ENCODE data around the gene BCL3. TPM values are rescaled to one million over a fixed set of nuclear protein-coding genes. Genes with fewer than 3 reads are reported as not detected.
"Not testable (repeated sequence)": the region's sequence is repeated elsewhere in the genome, so short reads cannot be mapped to it uniquely, and the experiment has no call there.

BCL3 gene
- total RNA-seq, 2 donors from 2014 or later, result 149 to 168 TPM

- H3K27ac Mint-ChIP-seq, result no peak overlapping the region
Measured at GRCh38 chr19:44710483-44710882, 38.0 kb upstream of the BCL3 start.

GRCh38 chr19:44712864-44713515, 35.5 kb upstream of the BCL3 start:
- H3K4me3 Mint-ChIP-seq, result no peak overlapping the region
- ATAC-seq (no peak), DNase-seq (no peak)
- no peaks in the 10 kb centered on the region for H3K36me3 Mint-ChIP-seq (ENCODE audit: low read depth)
- no peak overlapping the region for H3K27ac Mint-ChIP-seq
- H3K4me1 Mint-ChIP-seq, result no peaks in the 10 kb centered on the region
- peaks cover 5% of the 10 kb centered on the region for H3K27me3 Mint-ChIP-seq
- H3K9me3 ChIP-seq (ENCODE audit: control insufficient read depth, low read length, poor library complexity, severe bottlenecking), result no peaks in the 10 kb centered on the region

More at GRCh38 chr19:44710483-44710882, 38.0 kb upstream of the BCL3 start:
- Mint-ChIP-seq H3K4me3 (no peak overlapping the region), H3K4me1 (no peaks in the 10 kb centered on the region), H3K36me3 (ENCODE audit: low read depth) (no peaks in the 10 kb centered on the region), H3K27me3 (peaks cover 5% of the 10 kb centered on the region)
- ATAC-seq, result no peak
- no peaks in the 10 kb centered on the region for H3K9me3 ChIP-seq (ENCODE audit: control insufficient read depth, low read length, poor library complexity, severe bottlenecking)
- DNase-seq, result no peak

DNA sequence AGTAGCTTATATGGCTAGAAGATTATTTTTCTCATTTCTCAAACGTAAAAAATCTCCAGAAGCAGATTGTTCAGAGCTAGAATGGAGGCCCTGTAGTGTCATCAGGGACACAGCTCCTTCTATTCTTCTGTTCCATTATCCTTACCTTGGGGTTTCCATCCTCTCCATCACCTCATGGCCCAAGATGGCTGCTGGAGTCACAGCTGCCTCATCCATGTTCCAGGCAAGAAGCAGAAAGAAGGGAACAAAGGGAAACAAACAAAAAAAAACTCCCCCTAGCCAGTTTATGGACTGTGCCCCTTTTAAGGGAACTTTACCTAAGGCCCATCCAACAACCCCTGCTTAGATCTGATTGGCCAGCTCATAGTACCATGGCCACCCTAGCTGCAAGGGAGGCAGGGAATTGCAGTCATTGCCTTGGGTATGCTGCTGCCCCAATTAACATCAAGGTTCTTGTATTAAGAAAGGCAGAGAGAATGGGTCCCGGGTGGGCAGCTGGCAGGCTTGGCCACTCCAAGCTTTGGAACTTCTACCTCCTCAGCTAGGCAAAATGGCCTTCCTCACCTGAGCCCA, 33.8 kb upstream of the BCL3 start:
- peaks cover 5% of the 10 kb centered on the region for H3K27me3 Mint-ChIP-seq
- ATAC-seq, result no peak
- H3K4me1 Mint-ChIP-seq, result no peaks in the 10 kb centered on the region

DNA sequence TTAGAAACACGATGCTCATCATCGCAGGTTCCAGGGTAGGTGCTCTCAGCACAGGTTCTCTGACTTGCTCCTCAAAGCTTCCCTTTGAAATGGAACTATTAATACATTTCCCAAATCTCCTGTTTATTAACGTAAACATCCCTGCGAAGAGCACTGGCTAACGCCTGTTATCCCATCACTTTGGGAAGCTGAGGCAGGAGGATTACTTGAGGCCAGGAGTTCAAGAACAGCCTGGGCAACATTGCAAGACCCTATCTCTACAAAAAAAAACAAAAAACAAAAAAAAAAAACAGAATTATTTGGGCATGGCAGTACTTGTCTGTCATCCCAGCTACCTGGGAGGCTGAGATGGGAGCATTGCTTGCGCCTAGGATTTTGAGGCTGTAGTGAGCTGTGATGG, 30.9 kb upstream of the BCL3 start:
- no peak for ATAC-seq
- no peaks in the 10 kb centered on the region for H3K27me3 Mint-ChIP-seq
- no peaks in the 10 kb centered on the region for H3K4me1 Mint-ChIP-seq
- H3K9me3 ChIP-seq (ENCODE audit: control insufficient read depth, low read length, poor library complexity, severe bottlenecking), result no peaks in the 10 kb centered on the region
- H3K4me3 Mint-ChIP-seq, result no peak overlapping the region
- H3K27ac Mint-ChIP-seq, result no peak overlapping the region
- no peak for DNase-seq
- no peaks in the 10 kb centered on the region for H3K36me3 Mint-ChIP-seq (ENCODE audit: low read depth)

More for the DNA sequence above, 33.8 kb upstream of the BCL3 start:
- H3K9me3 ChIP-seq (ENCODE audit: control insufficient read depth, low read length, poor library complexity, severe bottlenecking), result no peaks in the 10 kb centered on the region
- Mint-ChIP-seq H3K4me3 (no peak overlapping the region), H3K27ac (no peak overlapping the region), H3K36me3 (ENCODE audit: low read depth) (no peaks in the 10 kb centered on the region)
- DNase-seq, result no peak

DNA sequence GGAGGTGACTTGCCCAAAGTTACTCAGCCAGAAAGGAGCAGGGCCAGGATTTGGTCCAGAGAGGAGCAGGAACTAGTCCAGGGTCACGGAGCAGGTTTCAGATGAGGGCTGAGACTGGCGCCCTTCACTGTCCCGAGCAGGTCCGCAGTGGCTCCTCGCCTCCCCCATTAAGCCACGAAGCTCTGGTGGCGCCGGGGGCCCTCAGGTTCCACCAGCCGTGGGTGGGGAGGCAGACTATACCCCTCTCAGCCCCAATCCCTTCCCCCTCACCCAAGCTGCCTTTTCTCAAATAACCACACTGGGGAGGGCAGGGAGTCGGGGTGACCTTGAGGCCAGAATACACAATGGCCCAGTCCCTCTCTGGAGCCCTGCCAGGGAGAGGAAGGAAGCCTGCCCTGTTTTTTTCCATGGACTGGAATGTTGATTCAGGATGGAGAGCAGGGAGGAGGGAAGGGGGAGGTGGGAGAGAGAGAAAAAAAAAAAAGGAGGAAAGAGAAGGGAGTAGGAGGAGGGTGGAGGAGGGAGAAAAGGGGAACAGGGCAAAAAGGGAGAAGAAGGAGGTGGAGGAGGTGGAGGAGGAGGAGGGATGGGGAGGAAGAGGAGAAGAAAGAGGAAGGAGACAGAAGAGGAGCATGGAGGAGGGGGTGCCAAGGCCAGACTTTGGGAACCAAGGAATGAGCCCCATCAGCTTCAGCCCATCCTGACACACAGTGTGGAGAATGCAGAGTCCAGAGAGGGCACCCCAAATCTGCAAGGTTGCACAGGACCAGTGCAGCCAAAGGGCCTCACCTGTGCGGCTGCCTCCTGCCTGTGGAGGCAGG, 29.9 kb upstream of the BCL3 start:
- Mint-ChIP-seq H3K36me3 (ENCODE audit: low read depth) (no peaks in the 10 kb centered on the region), H3K27ac (no peak overlapping the region), H3K4me3 (no peak overlapping the region), H3K4me1 (peaks cover 1% of the 10 kb centered on the region), H3K27me3 (no peaks in the 10 kb centered on the region)
- ATAC-seq, result no peak
- DNase-seq, result no peak
- H3K9me3 ChIP-seq (ENCODE audit: control insufficient read depth, low read length, poor library complexity, severe bottlenecking), result no peaks in the 10 kb centered on the region

- no peak for ATAC-seq
- no peak for DNase-seq
- Mint-ChIP-seq H3K4me3 (no peak overlapping the region), H3K27ac (no peak overlapping the region), H3K4me1 (peaks cover 7% of the 10 kb centered on the region), H3K36me3 (ENCODE audit: low read depth) (no peaks in the 10 kb centered on the region), H3K27me3 (no peaks in the 10 kb centered on the region)
- no peaks in the 10 kb centered on the region for H3K9me3 ChIP-seq (ENCODE audit: control insufficient read depth, low read length, poor library complexity, severe bottlenecking)
Measured at GRCh38 chr19:44719262-44719701, 29.2 kb upstream of the BCL3 start.

DNA sequence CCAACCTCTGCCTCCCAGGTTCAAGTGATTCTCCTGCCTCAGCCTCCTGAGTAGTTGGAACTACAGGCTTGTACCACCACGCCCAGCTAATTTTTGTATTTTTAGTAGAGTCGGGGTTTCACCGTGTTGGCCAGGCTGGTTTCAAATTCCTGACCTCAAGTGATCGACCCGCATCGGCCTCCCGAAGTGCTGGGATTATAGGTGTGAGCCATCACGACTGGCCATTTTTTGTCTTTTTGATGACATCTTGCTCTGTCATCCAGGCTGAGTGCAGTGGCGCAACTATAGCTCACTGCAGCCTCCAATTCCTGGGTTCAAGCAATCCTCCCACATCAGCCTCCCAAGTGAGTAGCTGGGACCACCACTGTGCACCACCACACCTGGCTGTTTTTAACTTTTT, 28.1 kb upstream of the BCL3 start:
- DNase-seq; H3K4me3 Mint-ChIP-seq; H3K9me3 ChIP-seq (ENCODE audit: control insufficient read depth, low read length, poor library complexity, severe bottlenecking); ATAC-seq; H3K27me3 Mint-ChIP-seq; H3K4me1 Mint-ChIP-seq; H3K36me3 Mint-ChIP-seq (ENCODE audit: low read depth): not testable (repeated sequence)
- peak overlapping the region; percentile 68 for H3K27ac Mint-ChIP-seq

DNA sequence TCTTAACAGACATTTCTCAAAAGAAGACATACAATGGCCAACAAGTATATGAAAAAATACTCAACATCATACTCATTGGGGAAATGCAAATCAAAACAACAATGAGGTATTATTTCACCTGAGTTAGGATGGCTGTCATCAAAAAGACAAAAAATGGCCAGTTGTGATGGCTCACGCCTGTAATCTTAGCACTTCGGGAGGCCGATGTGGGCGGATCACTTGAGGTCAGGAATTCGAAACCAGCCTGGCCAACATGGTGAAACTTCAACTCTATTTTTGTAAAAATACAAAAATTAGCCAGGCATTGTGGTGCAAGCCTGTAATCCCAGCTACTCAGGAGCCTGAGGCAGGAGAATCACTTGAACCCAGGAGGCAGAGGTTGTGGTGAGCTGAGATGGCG, 27.6 kb upstream of the BCL3 start:
- Mint-ChIP-seq H3K36me3 (ENCODE audit: low read depth) (no peaks in the 10 kb centered on the region), H3K27me3 (no peaks in the 10 kb centered on the region), H3K4me3 (no peak overlapping the region), H3K27ac (peak overlapping the region; percentile 68), H3K4me1 (peaks cover 9% of the 10 kb centered on the region)
- no peaks in the 10 kb centered on the region for H3K9me3 ChIP-seq (ENCODE audit: control insufficient read depth, low read length, poor library complexity, severe bottlenecking)
- DNase-seq (no peak), ATAC-seq (no peak)

GRCh38 chr19:44721369-44721768, 27.1 kb upstream of the BCL3 start:
- H3K36me3 Mint-ChIP-seq (ENCODE audit: low read depth); H3K4me1 Mint-ChIP-seq; H3K9me3 ChIP-seq (ENCODE audit: control insufficient read depth, low read length, poor library complexity, severe bottlenecking); ATAC-seq; DNase-seq; H3K27me3 Mint-ChIP-seq; H3K4me3 Mint-ChIP-seq: not testable (repeated sequence)
- peak overlapping the region; percentile 68 for H3K27ac Mint-ChIP-seq

DNA sequence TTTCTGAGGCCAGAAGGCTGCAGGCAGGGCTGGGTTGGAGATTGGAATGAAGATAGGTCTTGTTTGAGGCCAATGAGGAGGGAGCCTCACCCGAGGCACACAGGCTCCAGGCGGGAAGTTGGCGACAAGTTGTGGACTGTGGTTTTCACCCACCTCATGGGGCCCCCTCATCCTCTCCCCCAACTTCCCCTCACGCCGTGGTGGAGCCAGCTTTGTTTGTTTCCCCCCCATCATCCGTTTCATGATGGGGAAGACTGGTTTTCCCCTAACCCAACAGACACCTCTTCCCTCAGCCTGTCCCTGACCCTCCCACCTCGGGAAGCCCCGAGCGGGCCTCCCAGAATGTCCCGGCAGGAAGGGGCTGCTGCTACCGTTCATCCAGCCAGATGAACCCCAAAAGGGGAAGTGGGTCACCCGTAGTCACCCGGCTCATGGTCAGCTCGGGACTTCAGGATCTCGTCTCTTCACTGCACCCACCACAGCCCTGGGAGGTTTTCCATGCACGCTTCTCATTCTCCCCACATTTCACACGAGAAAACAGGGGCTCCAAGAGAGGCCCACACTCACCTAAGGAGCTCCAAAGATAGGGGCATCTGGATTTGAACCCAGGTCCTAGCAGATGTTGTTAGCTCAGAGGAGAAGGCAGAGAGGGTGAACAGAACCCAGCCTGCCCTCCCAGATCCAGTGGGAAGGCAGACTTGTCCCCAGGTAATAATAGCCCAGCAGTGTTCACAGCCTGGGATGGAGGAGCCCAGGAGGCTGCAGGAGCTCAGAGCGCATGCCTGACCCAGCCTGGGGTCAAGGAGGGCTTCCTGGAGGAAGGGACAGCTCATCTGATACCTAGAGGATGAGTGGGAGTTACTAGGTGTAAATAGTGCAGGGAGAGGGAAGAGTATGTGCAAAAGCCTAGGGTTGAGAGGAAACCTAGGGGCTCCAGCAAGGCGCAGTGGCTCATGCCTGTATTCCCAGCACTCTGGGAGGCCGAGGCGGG, 26.1 kb upstream of the BCL3 start:
- H3K27me3 Mint-ChIP-seq, result no peaks in the 10 kb centered on the region
- DNase-seq (no peak), ATAC-seq (peak; percentile 8)
- H3K4me1 Mint-ChIP-seq, result peaks cover 9% of the 10 kb centered on the region
- no peak overlapping the region for H3K27ac Mint-ChIP-seq
- no peaks in the 10 kb centered on the region for H3K36me3 Mint-ChIP-seq (ENCODE audit: low read depth)
- H3K4me3 Mint-ChIP-seq, result peak overlapping the region; percentile 57
- no peaks in the 10 kb centered on the region for H3K9me3 ChIP-seq (ENCODE audit: control insufficient read depth, low read length, poor library complexity, severe bottlenecking)

DNA sequence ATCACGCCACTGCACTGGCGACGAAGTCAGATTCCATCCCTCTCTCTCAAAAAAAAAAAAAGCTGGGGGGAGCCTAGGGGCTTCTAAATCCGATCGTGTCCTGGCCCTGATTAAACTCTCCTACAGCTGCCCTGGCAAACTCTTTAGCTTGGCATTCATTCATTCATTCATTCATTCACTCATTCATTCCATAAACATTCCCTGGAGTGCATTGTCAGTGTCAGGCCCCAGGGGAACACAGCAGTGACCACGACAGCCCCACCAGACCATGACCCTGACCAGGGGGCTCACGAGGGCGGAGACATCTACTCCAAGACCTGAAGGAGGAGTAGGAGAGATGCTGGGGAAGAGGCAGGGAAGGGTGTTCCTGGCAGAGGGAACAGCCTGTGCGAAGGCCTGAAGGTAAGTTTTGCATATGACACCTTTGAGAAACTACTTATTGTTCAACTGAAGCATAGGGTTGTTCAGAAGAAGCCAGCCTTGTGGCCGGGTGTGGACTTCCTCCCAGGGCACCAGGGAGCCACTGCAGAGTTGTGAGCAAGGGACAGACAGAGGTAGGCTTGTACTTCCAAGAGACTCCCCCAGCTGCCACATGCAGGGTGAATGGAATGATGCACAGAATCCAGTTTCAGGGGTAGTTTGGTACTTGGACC, 25.1 kb upstream of the BCL3 start:
- DNase-seq (no peak), ATAC-seq (peak; percentile 51)
- Mint-ChIP-seq H3K27ac (peak overlapping the region; percentile 70), H3K27me3 (no peaks in the 10 kb centered on the region), H3K4me3 (no peak overlapping the region), H3K36me3 (ENCODE audit: low read depth) (peaks cover 3% of the 10 kb centered on the region), H3K4me1 (peaks cover 14% of the 10 kb centered on the region)
- H3K9me3 ChIP-seq (ENCODE audit: control insufficient read depth, low read length, poor library complexity, severe bottlenecking), result no peaks in the 10 kb centered on the region

- peak; percentile 92 for ATAC-seq
- Mint-ChIP-seq H3K27ac (peak overlapping the region; percentile 70), H3K36me3 (ENCODE audit: low read depth) (peaks cover 3% of the 10 kb centered on the region), H3K4me3 (peak overlapping the region; percentile 9), H3K27me3 (no peaks in the 10 kb centered on the region), H3K4me1 (peaks cover 14% of the 10 kb centered on the region)
- peak; percentile 62 to 73 (median 69) for DNase-seq
- H3K9me3 ChIP-seq (ENCODE audit: control insufficient read depth, low read length, poor library complexity, severe bottlenecking), result no peaks in the 10 kb centered on the region
Measured at GRCh38 chr19:44723952-44724319, 24.6 kb upstream of the BCL3 start.
